GM10248 (cell line): Measurements from ENCODE around the gene ARHGDIG.
"Not testable (repeated sequence)": the region's sequence is repeated elsewhere in the genome, so short reads cannot be mapped to it uniquely, and the experiment has no call there.

Source experiments
- CTCF ChIA-PET: fragments of 300-600 bp; sonication (Branson Sonifier 250); formaldehyde crosslinking; extraction: SDS; loops from one replicate; lab custom pipeline; 2021; ENCODE audit warnings: antibody characterized with exemption; lab: Yijun Ruan, JAX
- POLR2A ChIA-PET: fragments of 350-650 bp; sonication (Branson Sonifier 250); formaldehyde crosslinking; extraction: SDS; loops from one replicate; lab custom pipeline; 2020; ENCODE audit warnings: antibody characterized with exemption; lab: Yijun Ruan, JAX
- DNase-seq: peaks from one replicate; pipeline ENCODE4 v3.0.0; 2012; ENCODE audit errors: extremely low spot score
- CTCF ChIP-seq: IDR thresholded peaks from 2 replicates; pipeline ENCODE4 v1.5.1; 2012; ENCODE audit warnings: mild to moderate bottlenecking, low read depth; ENCODE audit errors: extremely low read depth, missing control alignments, control extremely low read depth

Gene ARHGDIG

DNA sequence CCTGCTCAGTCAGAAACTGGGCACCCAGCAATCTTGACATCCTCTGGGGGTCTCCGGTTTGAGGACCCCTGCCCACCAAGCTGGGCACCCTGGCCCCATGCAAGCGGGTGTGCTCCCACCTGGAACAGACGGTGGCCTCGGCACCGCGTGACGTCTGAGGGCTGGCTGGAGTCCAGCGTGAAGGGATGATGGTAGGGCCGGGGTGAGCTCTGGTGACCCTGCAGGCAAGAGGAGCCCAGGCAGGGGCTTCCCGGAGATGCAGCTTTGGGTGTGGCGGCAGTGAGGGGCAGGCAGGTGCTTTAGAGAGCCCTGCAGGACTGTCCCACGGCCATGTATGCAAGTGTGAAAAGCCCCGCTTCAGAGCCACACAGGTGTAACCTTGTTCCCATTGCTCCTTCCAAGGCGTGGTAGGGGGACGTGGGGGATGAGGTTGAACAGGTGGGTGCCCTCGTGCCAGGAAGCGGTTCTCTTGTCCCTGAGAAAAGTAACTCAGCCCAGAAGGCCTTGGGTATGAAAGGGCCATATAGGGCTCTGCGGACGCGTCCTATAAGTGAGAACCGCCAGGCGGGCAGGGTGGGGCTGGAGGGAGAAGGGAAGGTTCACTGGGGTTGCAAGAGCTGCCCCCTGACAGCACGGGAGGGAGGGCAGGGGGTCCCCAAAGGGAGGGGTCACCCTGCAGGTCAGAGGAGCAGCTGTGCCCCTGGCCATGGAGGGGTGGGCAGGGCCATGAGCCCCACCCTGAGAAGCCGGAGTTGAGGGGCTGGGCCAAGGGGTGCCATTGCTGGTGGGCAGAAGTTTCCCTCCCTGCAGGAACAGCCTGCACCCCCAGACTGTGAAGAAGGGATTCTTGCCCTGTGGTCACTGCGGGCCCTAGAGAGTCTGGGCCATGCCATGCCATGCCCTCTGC lies 13.9 kb upstream of the ARHGDIG start:
- POLR2A ChIA-PET = no interaction called here
- TF ChIP-seq CTCF = no peak
- CTCF ChIA-PET = interaction anchor here (1.6 kb wide), 1 partner anchor 160 kb away, joined by 4 read pairs; no protein-coding TSS in a partner anchor
- DNase-seq = no peak

GRCh38 chr16:267562-267961 lies 12.8 kb upstream of the ARHGDIG start:
- DNase-seq, CTCF ChIA-PET, POLR2A ChIA-PET: not testable (repeated sequence)

DNA sequence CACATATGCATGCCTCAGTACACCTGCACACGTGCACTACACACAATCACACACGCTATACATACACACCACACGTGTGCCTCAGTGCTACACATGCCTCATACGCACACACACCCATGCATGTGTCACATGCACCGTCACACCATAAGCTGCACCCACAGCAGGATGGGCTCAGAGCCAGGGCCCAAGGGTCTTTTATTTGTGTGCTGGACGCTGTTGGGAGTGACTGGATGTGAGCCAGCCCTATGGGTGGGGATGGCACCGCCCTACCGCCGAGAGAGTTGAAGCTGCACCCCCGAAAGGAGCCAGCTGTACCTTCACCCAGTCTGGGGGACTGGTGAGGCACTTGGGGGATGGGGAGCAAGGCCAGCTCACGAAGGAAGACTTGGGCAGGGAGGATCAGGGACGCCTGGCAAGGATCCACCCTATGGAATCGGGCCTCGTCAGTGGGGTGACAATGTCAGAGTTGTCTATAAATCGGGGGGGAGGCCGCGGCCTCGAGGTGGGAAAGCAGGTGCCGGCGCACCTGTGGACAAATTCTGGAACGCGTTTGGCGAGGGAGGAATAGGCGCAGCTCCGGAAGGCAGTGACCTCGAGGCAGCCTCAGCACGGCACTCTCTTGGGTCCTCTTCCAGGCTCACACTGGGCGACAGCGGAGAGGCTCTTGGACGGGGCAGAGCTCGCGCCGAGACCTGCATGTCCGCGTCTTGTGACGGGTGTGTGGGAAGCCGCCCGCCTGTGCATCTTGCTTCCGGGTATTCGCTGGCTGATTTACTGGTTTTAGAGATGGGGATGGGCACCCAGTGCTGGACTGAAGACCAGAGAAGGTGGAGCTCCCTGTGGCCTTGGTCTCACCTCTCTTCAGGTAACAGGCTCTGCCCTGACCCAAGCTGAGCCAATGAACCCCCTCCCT lies 12.0 kb upstream of the ARHGDIG start:
- no peak for TF ChIP-seq CTCF
- POLR2A ChIA-PET = no interaction called here
- DNase-seq = no peak
- CTCF ChIA-PET = interaction anchor here (1.2 kb wide), 1 partner anchor 162 kb away, joined by 3 read pairs; no protein-coding TSS in a partner anchor

DNA sequence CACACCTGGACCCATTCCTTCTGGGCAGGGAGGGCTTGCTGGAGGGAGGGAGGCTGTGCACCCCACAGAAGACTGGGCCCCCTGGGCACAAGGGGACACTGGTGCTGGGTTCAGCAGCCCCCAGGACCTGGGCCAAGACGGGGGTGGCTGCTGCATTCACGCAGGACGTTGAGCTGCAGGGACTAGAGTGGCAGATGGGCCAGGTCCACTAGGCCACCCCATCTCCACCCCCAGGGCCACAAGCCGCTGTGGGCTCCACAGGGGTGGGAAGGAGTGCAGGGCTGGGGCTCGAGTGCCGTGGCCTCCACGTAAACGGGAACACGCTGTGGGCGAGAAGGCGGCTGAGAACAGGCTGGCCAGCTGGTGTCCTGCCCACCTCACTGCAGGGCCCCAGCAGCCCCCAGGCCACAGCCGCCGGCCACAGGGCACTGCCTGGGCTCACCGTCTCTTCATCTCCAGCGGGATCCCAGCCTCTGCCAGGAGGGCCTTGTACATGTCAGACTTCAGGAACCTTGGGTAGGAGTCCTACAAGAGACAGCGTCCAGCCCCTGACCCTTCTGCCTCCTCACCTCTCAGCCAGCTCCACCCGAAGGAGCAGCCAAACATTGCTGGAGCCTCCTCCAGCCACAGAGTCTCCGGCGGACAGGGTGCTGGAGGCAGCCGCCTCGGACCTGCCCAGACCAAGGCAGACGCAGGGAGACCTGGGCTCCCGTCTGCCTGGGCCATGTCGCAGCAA lies 11.2 kb upstream of the ARHGDIG start:
- TF ChIP-seq CTCF = no peak
- no peak for DNase-seq
- ChIA-PET CTCF (interaction anchor here (1.2 kb wide), 1 partner anchor 163 kb away, joined by 3 read pairs; no protein-coding TSS in a partner anchor), POLR2A (no interaction called here)

DNA sequence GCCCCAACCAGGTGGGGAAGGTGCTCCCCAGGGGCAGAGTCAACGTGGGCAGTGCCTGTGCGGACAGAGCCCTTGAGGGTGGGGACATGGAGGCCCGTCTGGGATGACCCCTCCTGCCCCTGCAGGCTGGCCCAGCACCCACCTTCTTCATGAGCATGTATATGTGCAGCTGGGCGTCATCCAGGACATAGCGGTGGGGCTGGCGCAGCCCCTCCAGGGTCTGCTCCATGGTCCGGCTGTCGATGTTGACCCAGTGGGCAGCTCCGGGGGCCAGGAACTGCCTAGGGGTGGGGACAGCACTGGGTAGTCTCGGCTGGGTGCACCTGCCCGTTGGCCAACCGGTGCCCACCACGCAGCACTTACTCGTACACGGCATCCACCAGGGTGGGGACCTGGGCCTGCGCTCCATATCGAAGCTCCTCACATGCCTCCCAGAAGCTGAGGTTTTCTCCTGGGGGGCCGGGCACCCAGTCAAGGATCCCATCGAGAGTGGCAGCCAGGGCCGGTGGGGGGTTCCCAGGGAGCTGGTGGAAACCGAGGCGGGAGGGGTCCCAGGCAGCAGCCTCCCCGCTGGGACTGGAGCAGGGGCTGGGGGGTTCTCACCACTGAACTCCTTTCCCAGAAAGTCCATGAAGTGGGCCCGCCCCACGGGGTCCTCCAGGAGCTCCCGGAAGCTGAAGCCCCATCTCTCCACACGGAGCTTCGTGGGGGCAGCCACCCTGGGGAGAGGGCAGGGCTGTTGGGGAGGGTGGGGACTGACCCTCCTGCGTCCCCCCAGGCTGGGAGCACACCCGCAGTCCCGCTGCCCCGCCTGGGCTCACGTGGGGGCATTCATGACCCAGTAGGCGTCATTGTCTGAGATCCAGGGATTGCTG lies 9.8 kb upstream of the ARHGDIG start:
- POLR2A ChIA-PET = no interaction called here

More for the DNA sequence above, 9.8 kb upstream of the ARHGDIG start:
- no peak for TF ChIP-seq CTCF
- DNase-seq = no peak
- CTCF ChIA-PET = interaction anchor here (0.8 kb wide), 1 partner anchor 12 kb away, joined by 3 read pairs; the partner anchor contains the start of gene PDIA2
